Neuronal stem cell (in vitro differentiated cells): ENCODE data around the gene SLCO2A1.

Experiments used
- DNase-seq: peaks from one replicate; pipeline ENCODE4 v3.0.0-alpha.2; 2013; ENCODE audit warnings: low spot score
- H2AFZ ChIP-seq: one replicate; pipeline ENCODE4 v1.6.1; 2013; ENCODE audit warnings: mild to moderate bottlenecking, low read length, inconsistent platforms
- H2AK5ac ChIP-seq: 2 replicates; pipeline ENCODE4 v1.6.1; 2013; ENCODE audit warnings: low read depth, mild to moderate bottlenecking, inconsistent platforms, low read length, moderate library complexity, mixed read lengths
- H2BK120ac ChIP-seq: 2 replicates; pipeline ENCODE4 v1.6.1; 2013; ENCODE audit warnings: low read depth, mild to moderate bottlenecking, inconsistent platforms, low read length, moderate library complexity, mixed read lengths
- H2BK12ac ChIP-seq: one replicate; pipeline ENCODE4 v1.6.1; 2013; ENCODE audit warnings: low read length, inconsistent platforms
- H2BK15ac ChIP-seq: 2 replicates; pipeline ENCODE4 v1.6.1; 2013; ENCODE audit warnings: mild to moderate bottlenecking, low read length, inconsistent platforms, mixed read lengths
- H2BK5ac ChIP-seq: one replicate; pipeline ENCODE4 v1.6.1; 2013; ENCODE audit warnings: inconsistent platforms, mild to moderate bottlenecking, low read length, moderate library complexity
- H3K14ac ChIP-seq: one replicate; pipeline ENCODE4 v1.6.1; 2013; ENCODE audit warnings: low read length, inconsistent platforms
- H3K18ac ChIP-seq: 2 replicates; pipeline ENCODE4 v1.6.1; 2013; ENCODE audit warnings: low read length, inconsistent platforms
- H3K23ac ChIP-seq: 2 replicates; pipeline ENCODE4 v1.6.1; 2013; ENCODE audit warnings: low read depth, mild to moderate bottlenecking, mixed read lengths, low read length, inconsistent platforms; ENCODE audit not compliant: poor library complexity
- H3K27ac ChIP-seq: replicated peaks from 3 replicates; pipeline ENCODE4 v1.5.1; 2013; ENCODE audit warnings: low read length, inconsistent platforms
- H3K27me3 ChIP-seq, 3 experiments: 2 replicates each; pipeline ENCODE4 v1.6.1; 2013; ENCODE audit warnings: low read length in 3 of 3, mild to moderate bottlenecking in 2 of 3, inconsistent platforms in 1 of 3, low read depth in 1 of 3, mixed read lengths in 1 of 3, moderate library complexity in 1 of 3; ENCODE audit not compliant: control insufficient read depth in 3 of 3, insufficient read depth in 3 of 3
- H3K36me3 ChIP-seq, 2 donors: replicated peaks in 1 of 2; 2 replicates each; pipeline ENCODE4 v1.6.1; 2013; ENCODE audit warnings: low read length in 2 of 2; ENCODE audit not compliant: control insufficient read depth in 2 of 2, insufficient read depth in 2 of 2
- H3K4ac ChIP-seq: 2 replicates; pipeline ENCODE4 v1.6.1; 2013; ENCODE audit warnings: inconsistent platforms, mild to moderate bottlenecking, low read length, moderate library complexity
- H3K4me1 ChIP-seq, 2 donors: 1 replicate in 1 of 2; 2 replicates in 1 of 2; pipeline ENCODE4 v1.6.1; 2013; ENCODE audit warnings: low read length in 2 of 2, low read depth in 1 of 2; ENCODE audit not compliant: control insufficient read depth in 2 of 2, insufficient read depth in 1 of 2
- H3K4me2 ChIP-seq: one replicate; pipeline ENCODE4 v1.6.1; 2013; ENCODE audit warnings: mild to moderate bottlenecking, low read length, inconsistent platforms; ENCODE audit not compliant: insufficient read depth, poor library complexity, severe bottlenecking
- H3K4me3 ChIP-seq, 2 donors: 2 replicates each; pipeline ENCODE4 v1.5.1; 2013; ENCODE audit warnings: low read length in 2 of 2, mild to moderate bottlenecking in 2 of 2, inconsistent platforms in 1 of 2, moderate library complexity in 1 of 2
- H3K79me1 ChIP-seq: one replicate; pipeline ENCODE4 v1.6.1; 2013; ENCODE audit warnings: low read depth, mild to moderate bottlenecking, inconsistent platforms, low read length, moderate library complexity
- H3K9ac ChIP-seq: one replicate; pipeline ENCODE4 v1.6.1; 2013; ENCODE audit warnings: mild to moderate bottlenecking, low read depth, low read length, inconsistent platforms; ENCODE audit not compliant: poor library complexity
- H3K9me3 ChIP-seq, 2 donors: replicated peaks in 1 of 2; 2 replicates each; pipeline versions ENCODE3 to v1.6.1; 2013; ENCODE audit warnings: low read length in 2 of 2, mild to moderate bottlenecking in 2 of 2, inconsistent platforms in 1 of 2, low read depth in 1 of 2, mixed read lengths in 1 of 2, moderate library complexity in 1 of 2; ENCODE audit not compliant: control insufficient read depth in 2 of 2, insufficient read depth in 1 of 2
- H4K8ac ChIP-seq: one replicate; pipeline ENCODE4 v1.6.1; 2013; ENCODE audit warnings: low read depth, mild to moderate bottlenecking, inconsistent platforms, low read length, moderate library complexity
- H4K91ac ChIP-seq: one replicate; pipeline ENCODE4 v1.6.1; 2013; ENCODE audit warnings: low read length, low read depth, mild to moderate bottlenecking, inconsistent platforms; ENCODE audit not compliant: poor library complexity
- WGBS, 2 donors: extraction: QIAGEN DNeasy Blood & Tissue Kit; methylation state at CpG; one replicate each; pipeline ENCODE4 v1.1.7; 2013; ENCODE audit warnings: missing lambda C conversion rate in 2 of 2, mixed read lengths in 1 of 2; ENCODE audit not compliant: insufficient read length in 2 of 2, insufficient replicate concordance in 1 of 2; ENCODE audit errors: extremely low coverage in 2 of 2; 5-methylcytosine and 5-hydroxymethylcytosine counted together

SLCO2A1 gene

DNA sequence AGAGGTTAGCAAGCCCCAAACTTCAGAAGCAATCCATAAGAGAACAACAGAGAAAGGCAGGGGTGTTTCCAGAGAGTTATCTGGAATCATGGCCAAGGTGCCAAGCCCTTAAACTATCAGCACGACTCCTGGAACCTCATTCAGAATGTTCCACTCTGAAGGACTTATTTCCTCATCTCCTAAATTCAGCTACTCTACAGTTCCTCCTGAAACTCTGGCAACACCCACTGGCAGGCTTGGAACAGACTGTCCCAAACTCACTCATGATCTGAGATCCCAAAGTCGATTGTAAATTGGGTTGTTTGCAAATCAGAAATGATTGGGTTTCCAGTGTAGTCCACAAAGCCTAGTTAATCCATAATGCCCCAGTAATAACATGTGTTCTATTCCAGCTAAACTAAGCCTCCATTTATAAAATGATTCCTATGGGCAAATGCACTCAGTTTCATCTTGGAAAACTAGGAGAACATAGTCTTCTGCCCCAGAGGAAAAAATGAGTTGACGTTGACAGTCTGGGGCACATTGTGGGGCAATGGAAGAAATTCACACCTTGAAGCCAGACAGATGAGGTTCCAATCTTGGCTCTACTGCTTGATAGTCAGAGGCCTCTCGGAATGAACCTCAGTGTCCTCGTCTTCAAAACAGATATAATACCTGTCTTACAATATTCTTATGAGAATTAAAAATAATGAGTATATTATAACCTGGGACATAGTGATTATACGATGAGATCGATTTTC lies 65.9 kb downstream of the SLCO2A1 start:
- Histone ChIP-seq H3K23ac (no peak overlapping the region), H2AFZ (no peak overlapping the region), H3K36me3 (no peaks in the 10 kb centered on the region), H3K4me2 (no peak overlapping the region), H2BK5ac (no peak overlapping the region), H3K4me1 (peaks cover 0 to 11% of the 10 kb centered on the region in 2 donors), H3K14ac (no peak overlapping the region), H3K79me1 (no peaks in the 10 kb centered on the region), H2BK12ac (no peak overlapping the region), H2AK5ac (no peak overlapping the region), H4K91ac (no peak overlapping the region), H3K27ac (no peak overlapping the region), H3K9me3 (no peaks in the 10 kb centered on the region), H3K4me3 (no peak overlapping the region), H3K9ac (no peak overlapping the region), H3K27me3 (peaks cover 0 to 3% (median 0%) of the 10 kb centered on the region in 3 experiments), H2BK15ac (no peak overlapping the region), H4K8ac (no peak overlapping the region), H2BK120ac (no peak overlapping the region), H3K4ac (no peak overlapping the region), H3K18ac (no peak overlapping the region)
- no peak for DNase-seq
- WGBS, 2 donors, result no CpG with 5 or more reads among the region's 7 CpGs

DNA sequence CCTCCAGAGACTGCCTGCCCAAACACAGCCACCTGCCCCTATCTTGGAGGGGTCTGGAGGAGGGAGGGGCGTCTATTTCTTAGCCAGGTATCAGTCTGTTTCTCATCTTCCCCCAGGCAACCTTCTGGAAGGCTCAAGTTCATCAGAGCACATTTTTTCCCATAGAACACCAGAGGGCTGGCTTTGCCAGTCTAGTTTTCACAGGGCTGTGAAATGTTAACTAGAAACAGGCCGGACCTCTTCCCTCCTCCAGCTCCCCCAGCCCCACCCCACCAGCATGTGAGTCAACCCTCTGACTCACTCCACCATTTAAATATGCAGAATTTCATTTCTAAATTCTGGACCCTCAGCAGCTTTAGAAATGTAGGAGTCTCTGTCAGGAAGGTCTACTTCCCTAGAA lies 66.9 kb downstream of the SLCO2A1 start:
- H2BK15ac ChIP-seq, result no peak overlapping the region
- H3K4me3 ChIP-seq, result no peak overlapping the region
- no peak overlapping the region for H3K27ac ChIP-seq
- no peaks in the 10 kb centered on the region for H3K9me3 ChIP-seq
- no peak overlapping the region for H2BK120ac ChIP-seq
- no peak overlapping the region for H3K4ac ChIP-seq
- H3K18ac ChIP-seq, result no peak overlapping the region
- H4K8ac ChIP-seq, result no peak overlapping the region
- no peak overlapping the region for H3K4me2 ChIP-seq
- H3K79me1 ChIP-seq, result no peaks in the 10 kb centered on the region
- no peak overlapping the region for H2AK5ac ChIP-seq
- H3K14ac ChIP-seq, result no peak overlapping the region
- H3K23ac ChIP-seq, result no peak overlapping the region
- no peak for DNase-seq
- H3K27me3 ChIP-seq, result peaks cover 0 to 3% (median 0%) of the 10 kb centered on the region in 3 experiments
- H4K91ac ChIP-seq, result no peak overlapping the region
- peak overlapping the region; percentile 22 for H2AFZ ChIP-seq
- peak overlapping the region; percentile 15 for H2BK5ac ChIP-seq
- H2BK12ac ChIP-seq, result no peak overlapping the region
- no peak overlapping the region for H3K9ac ChIP-seq
- no peaks in the 10 kb centered on the region for H3K36me3 ChIP-seq
- peaks cover 0 to 11% of the 10 kb centered on the region in 2 donors for H3K4me1 ChIP-seq
- WGBS, 2 donors, result no CpG with 5 or more reads among the region's 2 CpGs

DNA sequence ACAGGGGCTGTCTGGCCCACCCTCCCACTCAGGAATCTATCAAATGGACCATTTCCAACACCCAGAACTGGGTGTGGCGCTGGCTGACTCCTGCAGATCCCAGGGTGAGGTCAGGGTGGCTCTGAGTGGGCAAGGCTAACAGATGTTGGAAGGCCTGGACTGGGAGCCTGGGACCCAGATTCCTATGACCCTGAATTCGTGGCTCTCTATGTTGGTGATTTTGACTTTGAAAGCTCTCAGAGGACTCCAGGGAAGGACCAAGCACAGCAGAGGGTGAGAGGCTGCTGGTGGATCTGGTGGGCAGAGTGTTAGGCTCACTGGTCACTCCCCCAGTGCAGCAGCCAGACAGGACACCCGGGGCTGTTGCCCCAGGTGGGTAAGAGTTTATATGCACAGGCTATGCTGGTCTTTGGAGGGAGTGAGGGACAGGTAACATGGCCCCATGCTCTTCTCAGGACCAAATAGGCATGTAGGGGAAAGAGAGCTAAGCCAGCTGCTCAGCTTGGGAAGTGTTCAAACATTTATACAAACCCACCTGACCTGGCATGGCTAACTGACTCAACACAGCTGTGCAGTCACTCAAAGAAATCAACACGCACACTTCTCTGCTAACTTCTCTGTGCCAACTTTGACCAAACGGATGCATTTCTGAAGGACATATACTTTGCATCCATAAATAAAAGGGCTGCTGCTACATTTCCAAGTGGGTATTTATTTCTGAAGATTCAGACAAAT lies 71.5 kb downstream of the SLCO2A1 start:
- Histone ChIP-seq H4K91ac (no peak overlapping the region), H2BK120ac (no peak overlapping the region), H3K9ac (no peak overlapping the region), H3K27me3 (no peaks in the 10 kb centered on the region), H2BK12ac (no peak overlapping the region), H3K4me2 (no peak overlapping the region), H3K4me1 (no peaks in the 10 kb centered on the region), H2BK5ac (no peak overlapping the region), H4K8ac (no peak overlapping the region), H2AFZ (no peak overlapping the region), H3K14ac (no peak overlapping the region), H3K27ac (no peak overlapping the region), H3K79me1 (no peaks in the 10 kb centered on the region), H3K23ac (no peak overlapping the region), H2AK5ac (peak overlapping the region; percentile 7), H3K4ac (no peak overlapping the region), H3K18ac (no peak overlapping the region), H3K36me3 (no peaks in the 10 kb centered on the region), H2BK15ac (no peak overlapping the region), H3K4me3 (no peak overlapping the region), H3K9me3 (no peaks in the 10 kb centered on the region)
- no peak for DNase-seq
- WGBS, 2 donors, result no CpG with 5 or more reads among the region's 5 CpGs

DNA sequence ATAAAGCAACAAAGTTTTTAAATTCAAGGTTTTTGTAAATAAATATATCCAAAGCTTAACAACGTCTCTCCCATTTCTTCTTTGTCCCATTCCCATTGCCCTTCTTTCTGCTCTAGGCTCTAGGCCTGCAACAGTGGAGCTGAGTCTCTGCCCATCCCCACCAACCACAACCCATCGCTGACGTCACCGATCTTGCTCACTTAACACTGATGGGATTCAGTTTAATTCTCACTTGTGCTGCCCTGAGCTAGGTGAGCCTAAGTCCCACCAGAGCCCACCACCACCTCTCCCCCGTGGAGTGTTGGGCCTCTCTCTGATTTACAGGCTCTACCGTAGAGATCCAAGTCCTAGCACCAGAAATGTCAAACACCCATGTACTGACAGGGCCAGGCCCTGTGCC lies 72.7 kb downstream of the SLCO2A1 start:
- no peak overlapping the region for H3K14ac ChIP-seq
- DNase-seq, result no peak
- H2BK5ac ChIP-seq, result no peak overlapping the region
- no peaks in the 10 kb centered on the region for H3K4me1 ChIP-seq
- H3K27me3 ChIP-seq, result no peaks in the 10 kb centered on the region
- no peak overlapping the region for H2AFZ ChIP-seq
- no peak overlapping the region for H3K4ac ChIP-seq
- H3K4me3 ChIP-seq, result no peak overlapping the region
- no peak overlapping the region for H3K18ac ChIP-seq
- peaks cover 0 to 2% of the 10 kb centered on the region in 2 donors for H3K9me3 ChIP-seq
- H3K9ac ChIP-seq, result no peak overlapping the region
- H3K23ac ChIP-seq, result no peak overlapping the region
- no peak overlapping the region for H3K4me2 ChIP-seq
- no peak overlapping the region for H2BK12ac ChIP-seq
- H2AK5ac ChIP-seq, result no peak overlapping the region
- no peaks in the 10 kb centered on the region for H3K79me1 ChIP-seq
- no peak overlapping the region for H2BK120ac ChIP-seq
- no CpG with 5 or more reads among the region's 6 CpGs for WGBS, 2 donors
- no peak overlapping the region for H4K91ac ChIP-seq
- no peaks in the 10 kb centered on the region for H3K36me3 ChIP-seq
- H4K8ac ChIP-seq, result no peak overlapping the region
- no peak overlapping the region for H3K27ac ChIP-seq
- no peak overlapping the region for H2BK15ac ChIP-seq
